ENCODE measurements around the gene PLCB1. TPM values are rescaled to one million over a fixed set of nuclear protein-coding genes. Genes with fewer than 3 reads are reported as not detected.

PLCB1 gene
- polyA plus RNA-seq, 1 donor (not counting 4 experiments of a cell fraction or from before 2014, with no cell fraction given) = 0.37 TPM

- H3K27ac ChIP-seq (ENCODE audit: control insufficient read depth, insufficient read depth, low read length) = no peak overlapping the region
- no peak overlapping the region for H2AFZ ChIP-seq (ENCODE audit: control insufficient read depth, low read length)
- H3K4me3 ChIP-seq (ENCODE audit: control insufficient read depth in 2 of 3, extremely low read depth in 1 of 3, insufficient read depth in 2 of 3, low read depth in 1 of 3, low read length in 3 of 3) = no peak overlapping the region
- H3K4me2 ChIP-seq (ENCODE audit: control insufficient read depth, extremely low read depth, insufficient read depth, low read depth, low read length) = no peak overlapping the region
- DNase-seq (ENCODE audit: low read depth, low spot score) (no peak), FAIRE-seq (no peak)
- no peak overlapping the region for H3K9ac ChIP-seq (ENCODE audit: control insufficient read depth, extremely low read depth, insufficient read depth, low read length)
- H3K9me3 ChIP-seq (ENCODE audit: control insufficient read depth, low read depth, low read length) = no peaks in the 10 kb centered on the region
- H3K36me3 ChIP-seq (ENCODE audit: control insufficient read depth in 2 of 2, extremely low read depth in 1 of 2, insufficient read depth in 2 of 2, low read length in 2 of 2) = no peaks in the 10 kb centered on the region
- no peak for TF ChIP-seq EZH2 (IDR thresholded peaks at IDR 0.05; ENCODE audit: low read length)
- no peak for TF ChIP-seq CTCF (optimal IDR thresholded peaks at IDR 0.05 in 1 of 3, IDR thresholded peaks at IDR 0.05 in 1 of 3, conservative IDR thresholded peaks at IDR 0.05 in 1 of 3; ENCODE audit: extremely low read depth in 1 of 3, insufficient read depth in 2 of 3, low read length in 3 of 3)
- H3K4me1 ChIP-seq (ENCODE audit: control insufficient read depth, extremely low read depth, insufficient read depth, low read length) = no peaks in the 10 kb centered on the region
- no peaks in the 10 kb centered on the region for H3K9me1 ChIP-seq (ENCODE audit: control insufficient read depth, extremely low read depth, insufficient read depth, low read length)
- H3K79me2 ChIP-seq (ENCODE audit: control insufficient read depth, insufficient read depth, low read length) = no peaks in the 10 kb centered on the region
- H4K20me1 ChIP-seq (ENCODE audit: control insufficient read depth, extremely low read depth, insufficient read depth, low read length) = no peaks in the 10 kb centered on the region
- H3K27me3 ChIP-seq (ENCODE audit: control insufficient read depth, extremely low read depth, insufficient read depth, low read length) = no peaks in the 10 kb centered on the region
- dilution Hi-C loops (cut with MboI; ENCODE audit: extremely low pct_ligation_motif_present, low sequenced_read_pairs) = no loop called here
Measured at GRCh38 chr20:8172191-8172590, 40.1 kb downstream of the PLCB1 start.

GRCh38 chr20:8175741-8176675 is 43.9 kb downstream of the PLCB1 start:
- Histone ChIP-seq H3K4me2 (ENCODE audit: control insufficient read depth, extremely low read depth, insufficient read depth, low read depth, low read length) (no peak overlapping the region), H2AFZ (ENCODE audit: control insufficient read depth, low read length) (no peak overlapping the region), H3K9me1 (ENCODE audit: control insufficient read depth, extremely low read depth, insufficient read depth, low read length) (no peaks in the 10 kb centered on the region), H3K4me1 (ENCODE audit: control insufficient read depth, extremely low read depth, insufficient read depth, low read length) (no peaks in the 10 kb centered on the region), H3K36me3 (ENCODE audit: control insufficient read depth in 2 of 2, extremely low read depth in 1 of 2, insufficient read depth in 2 of 2, low read length in 2 of 2) (no peaks in the 10 kb centered on the region), H4K20me1 (ENCODE audit: control insufficient read depth, extremely low read depth, insufficient read depth, low read length) (no peaks in the 10 kb centered on the region), H3K27me3 (ENCODE audit: control insufficient read depth, extremely low read depth, insufficient read depth, low read length) (no peaks in the 10 kb centered on the region), H3K27ac (ENCODE audit: control insufficient read depth, insufficient read depth, low read length) (no peak overlapping the region), H3K4me3 (ENCODE audit: control insufficient read depth in 2 of 3, extremely low read depth in 1 of 3, insufficient read depth in 2 of 3, low read depth in 1 of 3, low read length in 3 of 3) (no peak overlapping the region), H3K79me2 (ENCODE audit: control insufficient read depth, insufficient read depth, low read length) (no peaks in the 10 kb centered on the region), H3K9me3 (ENCODE audit: control insufficient read depth, low read depth, low read length) (no peaks in the 10 kb centered on the region), H3K9ac (ENCODE audit: control insufficient read depth, extremely low read depth, insufficient read depth, low read length) (no peak overlapping the region)
- TF ChIP-seq CTCF (optimal IDR thresholded peaks at IDR 0.05 in 1 of 3, IDR thresholded peaks at IDR 0.05 in 1 of 3, conservative IDR thresholded peaks at IDR 0.05 in 1 of 3; ENCODE audit: extremely low read depth in 1 of 3, insufficient read depth in 2 of 3, low read length in 3 of 3) (no peak), EZH2 (IDR thresholded peaks at IDR 0.05; ENCODE audit: low read length) (no peak)
- no peak for DNase-seq (ENCODE audit: low read depth, low spot score)
- dilution Hi-C loops (cut with MboI; ENCODE audit: extremely low pct_ligation_motif_present, low sequenced_read_pairs) = no loop called here
- FAIRE-seq = no peak

Data from keratinocyte (primary cell).